Activated B cell treated with CpG ODN at 0.5 μM for 24 hours (primary cell): Measurements from ENCODE around the gene SUCLA2. TPM values are rescaled to one million over a fixed set of nuclear protein-coding genes. Genes with fewer than 3 reads are reported as not detected.
"Not testable (repeated sequence)": the region's sequence is repeated elsewhere in the genome, so short reads cannot be mapped to it uniquely, and the experiment has no call there.

Experiments used
- ATAC-seq: fragments of 200-7000 bp; cut with Tn5 transposase; one replicate; pipeline ENCODE4 v1.10.0; 2021; ENCODE audit warnings: low read depth, mild to moderate bottlenecking, moderate library complexity
- CTCF ChIA-PET: fragments of 350-600 bp; sonication (Branson Sonifier 250); formaldehyde crosslinking; loops from one replicate; lab custom pipeline; 2021; ENCODE audit warnings: antibody characterized with exemption; lab: Charles Lee
- POLR2A ChIA-PET: fragments of 350-600 bp; sonication (Branson Sonifier 250); formaldehyde crosslinking; loops from one replicate; lab custom pipeline; 2021; ENCODE audit warnings: antibody characterized with exemption; lab: Charles Lee
- DNase-seq: peaks from one replicate; pipeline ENCODE4 v3.0.0; 2022
- H3K27ac Mint-ChIP-seq: one replicate; pipeline ENCODE4 v1.8.0; 2020; ENCODE audit warnings: mixed read lengths
- H3K27me3 Mint-ChIP-seq: one replicate; pipeline ENCODE4 v1.8.0; 2021; ENCODE audit warnings: mixed read lengths
- H3K36me3 Mint-ChIP-seq: one replicate; pipeline ENCODE4 v1.8.0; 2021; ENCODE audit warnings: low read depth, mixed read lengths
- H3K4me1 Mint-ChIP-seq: one replicate; pipeline ENCODE4 v1.8.0; 2021; ENCODE audit warnings: mixed read lengths
- H3K4me3 Mint-ChIP-seq: one replicate; pipeline ENCODE4 v1.8.0; 2020; ENCODE audit warnings: mild to moderate bottlenecking, mixed read lengths
- H3K9me3 Mint-ChIP-seq: one replicate; pipeline ENCODE4 v1.8.0; 2020; ENCODE audit warnings: mixed read lengths
- intact Hi-C: fragments of 100-400 bp; cut with micrococcal nuclease; formaldehyde crosslinking; loops from one replicate; pipeline ENCODE4 v1.15.1; 2024
- total RNA-seq: library from RNA; stranded (reverse); gene quantifications from 2 replicates; pipeline ENCODE4 v1.2.3, GENCODE V29; 2022
- TF ChIP-seq, protein P1 (sequence below): fragments of 200-600 bp; IDR thresholded peaks from one replicate; pipeline ENCODE4 v1.8.0; 2022; ENCODE audit warnings: antibody characterized with exemption, mild to moderate bottlenecking

SUCLA2 gene
- total RNA-seq, 1 donor from 2014 or later, result 35.8 TPM

DNA sequence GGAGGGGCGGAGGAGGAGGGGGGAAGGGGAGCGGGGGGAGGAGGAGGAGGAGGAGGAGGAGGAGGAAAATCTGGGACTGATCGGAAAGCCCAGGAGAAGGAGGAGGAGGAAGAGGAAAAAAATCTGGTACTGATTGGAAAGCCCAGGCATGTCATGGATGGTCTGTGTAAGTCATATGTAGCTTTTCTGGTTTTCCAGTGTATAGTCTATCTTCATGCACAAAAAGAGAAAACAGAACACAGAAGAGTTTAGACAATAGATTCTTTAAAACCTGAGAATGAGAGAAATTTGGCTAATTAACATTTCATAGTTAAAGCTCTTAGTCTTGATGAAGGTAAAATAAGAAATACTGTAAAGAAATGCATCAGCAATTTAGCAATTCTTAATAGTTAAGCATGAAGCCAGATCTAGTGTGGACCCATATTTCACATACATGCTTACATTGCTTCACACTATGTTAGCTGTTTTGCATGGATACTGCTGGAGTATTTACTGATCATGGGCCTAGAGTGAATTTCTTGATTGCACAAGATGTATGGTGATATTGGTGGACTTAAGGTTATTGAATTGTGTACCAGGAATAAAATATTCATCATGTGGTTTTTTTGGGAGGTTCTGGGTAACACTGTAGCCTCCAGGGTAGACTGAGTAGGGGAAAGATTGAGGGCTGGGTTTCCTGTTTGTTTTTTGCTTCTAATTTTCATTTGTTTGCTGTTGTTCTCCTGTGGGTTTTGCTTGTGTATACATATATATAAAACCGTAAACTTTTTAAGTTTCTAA, 41.4 kb downstream of the SUCLA2 start:
- Mint-ChIP-seq H3K9me3 (peaks cover 21% of the 10 kb centered on the region), H3K4me1 (no peaks in the 10 kb centered on the region), H3K27ac (no peak overlapping the region), H3K27me3 (no peaks in the 10 kb centered on the region), H3K36me3 (peaks cover 82% of the 10 kb centered on the region), H3K4me3 (no peak overlapping the region)
- DNase-seq (no peak), ATAC-seq (no peak)
- POLR2A ChIA-PET, result no interaction called here
- TF ChIP-seq, protein P1, sequence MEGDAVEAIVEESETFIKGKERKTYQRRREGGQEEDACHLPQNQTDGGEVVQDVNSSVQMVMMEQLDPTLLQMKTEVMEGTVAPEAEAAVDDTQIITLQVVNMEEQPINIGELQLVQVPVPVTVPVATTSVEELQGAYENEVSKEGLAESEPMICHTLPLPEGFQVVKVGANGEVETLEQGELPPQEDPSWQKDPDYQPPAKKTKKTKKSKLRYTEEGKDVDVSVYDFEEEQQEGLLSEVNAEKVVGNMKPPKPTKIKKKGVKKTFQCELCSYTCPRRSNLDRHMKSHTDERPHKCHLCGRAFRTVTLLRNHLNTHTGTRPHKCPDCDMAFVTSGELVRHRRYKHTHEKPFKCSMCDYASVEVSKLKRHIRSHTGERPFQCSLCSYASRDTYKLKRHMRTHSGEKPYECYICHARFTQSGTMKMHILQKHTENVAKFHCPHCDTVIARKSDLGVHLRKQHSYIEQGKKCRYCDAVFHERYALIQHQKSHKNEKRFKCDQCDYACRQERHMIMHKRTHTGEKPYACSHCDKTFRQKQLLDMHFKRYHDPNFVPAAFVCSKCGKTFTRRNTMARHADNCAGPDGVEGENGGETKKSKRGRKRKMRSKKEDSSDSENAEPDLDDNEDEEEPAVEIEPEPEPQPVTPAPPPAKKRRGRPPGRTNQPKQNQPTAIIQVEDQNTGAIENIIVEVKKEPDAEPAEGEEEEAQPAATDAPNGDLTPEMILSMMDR, result no peak
- intact Hi-C loops, result no loop called here
- CTCF ChIA-PET, result no interaction called here

DNA sequence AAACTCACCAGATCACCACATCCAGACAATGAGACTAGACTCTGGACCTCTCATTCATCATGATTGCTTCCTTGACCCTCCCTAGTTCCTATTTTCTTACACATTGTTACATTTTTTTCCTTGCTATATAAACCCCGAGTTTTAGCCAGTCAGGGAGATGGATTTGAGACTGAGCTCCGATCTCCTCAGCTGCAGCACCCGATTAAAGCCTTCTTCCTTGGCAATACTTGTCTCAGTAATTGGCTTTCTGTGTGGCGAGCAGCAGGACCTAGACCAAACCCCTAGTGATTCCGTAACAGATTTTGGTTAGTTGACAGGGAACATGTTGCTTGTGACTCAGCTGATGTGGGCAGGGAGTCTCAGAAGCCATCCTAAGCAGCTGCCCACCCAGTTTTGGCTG, 44.0 kb downstream of the SUCLA2 start:
- no peak for ATAC-seq
- peaks cover 87% of the 10 kb centered on the region for H3K36me3 Mint-ChIP-seq
- TF ChIP-seq, protein P1, result no peak
- no peak overlapping the region for H3K4me3 Mint-ChIP-seq
- peaks cover 21% of the 10 kb centered on the region for H3K9me3 Mint-ChIP-seq
- no peaks in the 10 kb centered on the region for H3K27me3 Mint-ChIP-seq
- no peak overlapping the region for H3K27ac Mint-ChIP-seq
- H3K4me1 Mint-ChIP-seq, result no peaks in the 10 kb centered on the region
- DNase-seq, result no peak
- ChIA-PET POLR2A (no interaction called here), CTCF (no interaction called here)
- intact Hi-C loops, result no loop called here

DNA sequence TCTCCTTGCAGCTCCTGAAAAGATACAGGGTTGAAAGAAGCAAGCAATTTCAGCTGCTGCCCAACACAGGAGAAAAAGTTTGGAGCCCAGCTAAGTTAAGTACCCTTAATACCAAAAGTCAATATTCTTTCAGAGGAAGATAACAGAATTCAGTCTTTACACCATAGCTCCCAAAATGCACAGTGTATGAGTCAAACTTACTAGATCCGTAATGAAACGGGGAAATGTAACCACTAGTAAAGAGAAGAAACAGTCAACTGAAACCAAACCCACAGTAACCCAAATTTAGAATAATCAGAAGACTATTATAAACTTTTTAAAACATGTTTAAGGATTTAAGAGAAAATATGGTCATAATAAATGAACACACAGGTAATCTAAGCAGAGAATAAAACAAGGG, 45.2 kb downstream of the SUCLA2 start:
- Mint-ChIP-seq H3K9me3 (peaks cover 21% of the 10 kb centered on the region), H3K27me3 (no peaks in the 10 kb centered on the region), H3K4me1 (no peaks in the 10 kb centered on the region), H3K4me3 (no peak overlapping the region), H3K36me3 (peaks cover 88% of the 10 kb centered on the region), H3K27ac (no peak overlapping the region)
- ChIA-PET CTCF (no interaction called here), POLR2A (no interaction called here)
- DNase-seq (no peak), ATAC-seq (no peak)
- intact Hi-C loops, result no loop called here
- TF ChIP-seq, protein P1, result no peak

DNA sequence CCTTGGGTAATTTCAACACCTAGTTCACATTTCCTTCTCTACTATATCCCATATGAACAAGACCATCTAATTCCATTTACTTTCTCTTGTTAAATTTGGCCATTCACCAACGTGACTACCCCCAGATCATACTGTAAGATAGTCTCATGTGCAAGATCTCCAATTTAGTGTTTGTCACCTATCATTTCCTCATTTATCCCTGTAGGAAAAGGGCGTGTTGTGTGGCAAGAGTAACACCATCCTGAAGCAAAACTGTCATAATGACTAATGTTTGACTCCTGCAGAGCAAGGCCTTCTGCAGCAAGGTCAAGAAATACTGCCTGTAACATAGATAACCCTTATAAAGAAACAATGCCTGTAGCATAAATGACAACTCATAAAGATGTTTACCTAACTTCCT, 51.3 kb downstream of the SUCLA2 start:
- peaks cover 79% of the 10 kb centered on the region for H3K36me3 Mint-ChIP-seq
- ATAC-seq, result no peak
- no peak for DNase-seq
- no peak overlapping the region for H3K27ac Mint-ChIP-seq
- ChIA-PET CTCF (no interaction called here), POLR2A (no interaction called here)
- TF ChIP-seq, protein P1, result no peak
- no peaks in the 10 kb centered on the region for H3K9me3 Mint-ChIP-seq
- intact Hi-C loops, result no loop called here
- H3K4me3 Mint-ChIP-seq, result no peak overlapping the region
- no peaks in the 10 kb centered on the region for H3K4me1 Mint-ChIP-seq
- no peaks in the 10 kb centered on the region for H3K27me3 Mint-ChIP-seq

DNA sequence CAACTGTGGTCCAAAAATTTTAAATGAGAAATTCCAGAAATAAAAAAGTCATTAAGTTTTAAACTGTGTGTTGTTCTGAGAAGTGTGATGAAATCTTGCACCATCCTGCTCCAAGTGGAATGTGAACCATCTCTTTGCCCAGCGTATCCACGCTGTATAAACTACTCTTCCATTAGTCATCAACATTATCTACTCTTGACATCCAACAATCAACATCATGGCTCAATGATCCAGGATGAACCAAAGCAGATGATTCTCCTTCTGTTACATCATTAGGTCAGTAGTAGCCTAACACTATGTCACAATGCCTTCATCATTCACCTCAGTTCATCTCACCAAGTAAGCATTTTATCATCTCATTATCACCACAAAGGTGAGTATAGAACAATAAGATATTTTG, 55.3 kb downstream of the SUCLA2 start:
- Mint-ChIP-seq H3K36me3 (peaks cover 75% of the 10 kb centered on the region), H3K27ac (no peak overlapping the region), H3K9me3 (no peaks in the 10 kb centered on the region), H3K4me3 (no peak overlapping the region), H3K27me3 (no peaks in the 10 kb centered on the region), H3K4me1 (no peaks in the 10 kb centered on the region)
- ATAC-seq, result no peak
- intact Hi-C loops, result no loop called here
- ChIA-PET CTCF (no interaction called here), POLR2A (no interaction called here)
- no peak for DNase-seq
- TF ChIP-seq, protein P1, result no peak

DNA sequence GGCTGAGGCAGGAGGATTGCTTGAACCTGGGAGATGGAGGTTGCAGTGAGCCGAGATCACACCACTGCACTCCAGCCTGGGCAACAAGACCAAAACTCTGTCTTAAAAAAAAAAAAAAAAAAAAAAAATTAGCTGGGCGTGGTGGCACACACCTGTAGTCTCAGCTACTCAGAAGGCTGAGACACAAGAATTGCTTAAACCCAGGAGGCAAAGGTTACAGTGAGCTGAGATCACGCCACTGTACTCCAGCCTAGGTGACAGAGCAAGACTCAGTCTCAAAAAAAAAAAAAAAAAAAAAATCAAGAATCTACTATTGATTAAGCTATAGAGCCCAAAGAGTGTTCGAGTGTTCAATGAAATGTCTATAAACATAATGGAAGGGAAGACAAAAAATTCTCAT, 55.9 kb downstream of the SUCLA2 start:
- H3K27me3 Mint-ChIP-seq, ATAC-seq, intact Hi-C loops, H3K27ac Mint-ChIP-seq, CTCF ChIA-PET, H3K4me1 Mint-ChIP-seq, H3K9me3 Mint-ChIP-seq, POLR2A ChIA-PET, H3K4me3 Mint-ChIP-seq, DNase-seq: not testable (repeated sequence)
- peaks cover 70% of the 10 kb centered on the region for H3K36me3 Mint-ChIP-seq
